ENCODE results near the gene MORC3.
"Not testable (repeated sequence)": the region's sequence is repeated elsewhere in the genome, so short reads cannot be mapped to it uniquely, and the experiment has no call there.

MORC3 gene

GRCh38 chr21:36386031-36386642 lies 66.1 kb downstream of the MORC3 start:
- no peak for DNase-seq

GRCh38 chr21:36388096-36388495 lies 68.1 kb downstream of the MORC3 start:
- DNase-seq: no peak

GRCh38 chr21:36388835-36389234 lies 68.8 kb downstream of the MORC3 start:
- DNase-seq: no peak

- DNase-seq: not testable (repeated sequence)
These were observed 71.7 kb downstream of the MORC3 start for GRCh38 chr21:36391649-36392048.

- DNase-seq: no peak
These were observed 75.5 kb downstream of the MORC3 start for GRCh38 chr21:36395353-36396111.

GRCh38 chr21:36396325-36396724 lies 76.3 kb downstream of the MORC3 start:
- no peak for DNase-seq

- DNase-seq: no peak
These were observed 77.0 kb downstream of the MORC3 start for GRCh38 chr21:36396971-36397370.

- no peak for DNase-seq
These were observed 77.6 kb downstream of the MORC3 start for GRCh38 chr21:36397606-36398005.

GRCh38 chr21:36399736-36400135 lies 79.7 kb downstream of the MORC3 start:
- DNase-seq: not testable (repeated sequence)

- DNase-seq: no peak
These were observed 80.7 kb downstream of the MORC3 start for GRCh38 chr21:36400719-36401118.

GRCh38 chr21:36402339-36402738 lies 82.3 kb downstream of the MORC3 start:
- DNase-seq: no peak

- DNase-seq: no peak
These were observed 83.7 kb downstream of the MORC3 start for GRCh38 chr21:36403713-36404112.

GRCh38 chr21:36408568-36408967 lies 88.6 kb downstream of the MORC3 start:
- no peak for DNase-seq

GRCh38 chr21:36411301-36411700 lies 91.3 kb downstream of the MORC3 start:
- DNase-seq: no peak

GRCh38 chr21:36412916-36413315 lies 92.9 kb downstream of the MORC3 start:
- DNase-seq: no peak

- DNase-seq: no peak
These were observed 95.4 kb downstream of the MORC3 start for GRCh38 chr21:36415375-36415774.

- no peak for DNase-seq
These were observed 99.2 kb downstream of the MORC3 start for GRCh38 chr21:36419241-36419640.

GRCh38 chr21:36419996-36420395 lies 100.0 kb downstream of the MORC3 start:
- DNase-seq: peak; percentile 53

- no peak for DNase-seq
These were observed 100.8 kb downstream of the MORC3 start for GRCh38 chr21:36420571-36421339.

- DNase-seq: peak; percentile 42
These were observed 102.5 kb downstream of the MORC3 start for GRCh38 chr21:36422279-36423098.

GRCh38 chr21:36423771-36424433 lies 103.9 kb downstream of the MORC3 start:
- no peak for DNase-seq

GRCh38 chr21:36424592-36424991 lies 104.6 kb downstream of the MORC3 start:
- DNase-seq: no peak

All from activated CD4-positive, CD25-positive, alpha-beta regulatory T cell treated with anti-CD3 and anti-CD28 coated beads, Interleukin-2, amount 50 U/mL, for 72 hours (primary cell).